CD14-positive monocyte (primary cell): ENCODE data around the gene METTL16. TPM values are rescaled to one million over a fixed set of nuclear protein-coding genes. Genes with fewer than 3 reads are reported as not detected.

ENCODE experiments used
- DNase-seq, 3 donors: peaks; one replicate each; pipeline ENCODE4 v3.0.0-alpha.2; 2011 to 2022
- H2AFZ ChIP-seq: 2 replicates; pipeline ENCODE4 v1.6.0; 2012; ENCODE audit warnings: mild to moderate bottlenecking, low read depth, low read length, inconsistent platforms; ENCODE audit not compliant: insufficient read depth, poor library complexity, severe bottlenecking
- H3K27ac ChIP-seq, 2 donors: 1 replicate in 1 of 2; 2 replicates in 1 of 2; pipeline ENCODE4 v1.5.1; 2012 to 2013; ENCODE audit warnings: low read length in 2 of 2, control low read depth in 1 of 2, inconsistent platforms in 1 of 2, low read depth in 1 of 2, mild to moderate bottlenecking in 1 of 2
- H3K27me3 ChIP-seq, 2 donors: one replicate each; pipeline versions ENCODE4 v1.6.0 to v1.6.1; 2011 to 2013; ENCODE audit warnings: low read length in 2 of 2; ENCODE audit not compliant: control insufficient read depth in 2 of 2, insufficient read depth in 2 of 2
- H3K36me3 ChIP-seq, 2 donors: replicated peaks in 1 of 2; 1 replicate in 1 of 2; 2 replicates in 1 of 2; pipeline versions ENCODE4 v1.5.1 to v1.6.1; 2012 to 2013; ENCODE audit warnings: low read length in 2 of 2, control low read depth in 1 of 2, inconsistent platforms in 1 of 2, mild to moderate bottlenecking in 1 of 2; ENCODE audit not compliant: insufficient read depth in 2 of 2, control insufficient read depth in 1 of 2
- H3K4me1 ChIP-seq, 2 donors: 1 replicate in 1 of 2; 2 replicates in 1 of 2; pipeline versions ENCODE4 v1.5.1 to v1.6.1; 2012 to 2013; ENCODE audit warnings: low read length in 2 of 2, control low read depth in 1 of 2, inconsistent platforms in 1 of 2, mild to moderate bottlenecking in 1 of 2, moderate library complexity in 1 of 2; ENCODE audit not compliant: insufficient read depth in 2 of 2, control insufficient read depth in 1 of 2
- H3K4me2 ChIP-seq: replicated peaks from 2 replicates; pipeline ENCODE3; 2012; ENCODE audit warnings: low read length, moderate library complexity, mild to moderate bottlenecking; ENCODE audit not compliant: poor library complexity, severe bottlenecking; ENCODE audit errors: extremely low read depth
- H3K4me3 ChIP-seq, 3 experiments: fragments of 200-600 bp in 1 of 3; sonication (generic) in 1 of 3; replicated peaks in 1 of 3; 1 replicate in 2 of 3; 2 replicates in 1 of 3; pipeline ENCODE4 v1.5.1; 2011 to 2013; ENCODE audit warnings: low read length in 3 of 3, mild to moderate bottlenecking in 3 of 3, control low read depth in 2 of 3, low read depth in 2 of 3, inconsistent platforms in 1 of 3, moderate library complexity in 1 of 3
- H3K79me2 ChIP-seq: 2 replicates; pipeline ENCODE4 v1.6.0; 2012; ENCODE audit warnings: mild to moderate bottlenecking, control low read depth, inconsistent platforms, low read length, moderate library complexity; ENCODE audit not compliant: insufficient read depth
- H3K9ac ChIP-seq: 2 replicates; pipeline ENCODE4 v1.6.0; 2017; ENCODE audit warnings: low read length, mild to moderate bottlenecking; ENCODE audit not compliant: insufficient read depth, poor library complexity, severe bottlenecking
- H3K9me3 ChIP-seq, 2 donors: replicated peaks in 1 of 2; 1 replicate in 1 of 2; 2 replicates in 1 of 2; pipeline versions ENCODE4 v1.5.1 to v1.6.1; 2012 to 2013; ENCODE audit warnings: low read length in 2 of 2, control low read depth in 1 of 2; ENCODE audit not compliant: control insufficient read depth in 1 of 2, insufficient read depth in 1 of 2
- H4K20me1 ChIP-seq: 2 replicates; pipeline ENCODE4 v1.6.0; 2012; ENCODE audit warnings: mild to moderate bottlenecking, low read length, control low read depth, moderate library complexity; ENCODE audit not compliant: insufficient read depth
- H3K27ac Mint-ChIP-seq, 7 donors: one replicate each; pipeline ENCODE4 v1.8.0; 2020; ENCODE audit warnings: mild to moderate bottlenecking in 7 of 7, mixed read lengths in 7 of 7, moderate library complexity in 6 of 7, inconsistent platforms in 2 of 7
- H3K27me3 Mint-ChIP-seq, 3 donors: one replicate each; pipeline ENCODE4 v1.8.0; 2021 to 2022; ENCODE audit warnings: low read depth in 3 of 3, mild to moderate bottlenecking in 3 of 3, mixed read lengths in 3 of 3, moderate library complexity in 3 of 3, inconsistent platforms in 1 of 3
- H3K36me3 Mint-ChIP-seq, 2 donors: one replicate each; pipeline ENCODE4 v1.8.0; 2020; ENCODE audit warnings: mixed read lengths in 2 of 2, inconsistent platforms in 1 of 2, mild to moderate bottlenecking in 1 of 2
- H3K4me1 Mint-ChIP-seq: one replicate; pipeline ENCODE4 v1.8.0; 2020; ENCODE audit warnings: mild to moderate bottlenecking, mixed read lengths
- H3K4me3 Mint-ChIP-seq, 2 donors: one replicate each; pipeline ENCODE4 v1.8.0; 2020; ENCODE audit warnings: mild to moderate bottlenecking in 2 of 2, mixed read lengths in 2 of 2, moderate library complexity in 1 of 2
- H3K9me3 Mint-ChIP-seq, 7 donors: one replicate each; pipeline ENCODE4 v1.8.0; 2020 to 2022; ENCODE audit warnings: mixed read lengths in 7 of 7, mild to moderate bottlenecking in 6 of 7, moderate library complexity in 6 of 7, inconsistent platforms in 2 of 7
- CTCF ChIP-seq: fragments of 200-600 bp; IDR thresholded peaks from one replicate; pipeline ENCODE4 v1.8.0; 2022; ENCODE audit warnings: antibody characterized with exemption, mild to moderate bottlenecking
- WGBS: methylation state at CpG from one replicate; pipeline ENCODE4 v1.1.5; 2013; ENCODE audit warnings: missing lambda C conversion rate; ENCODE audit not compliant: insufficient coverage; 5-methylcytosine and 5-hydroxymethylcytosine counted together
- intact Hi-C, 2 donors: fragments of 100-400 bp; cut with micrococcal nuclease; formaldehyde crosslinking; loops; one replicate each; pipeline versions ENCODE4 v1.15.0 to v1.15.1; 2023
- polyA plus RNA-seq, 3 donors: library from polyadenylated mRNA; depleted of rRNA in 1 of 3; unstranded in 2 of 3; stranded (reverse) in 1 of 3; fragments of 300-500 nt in 2 of 3; fragments of >200 nt in 1 of 3; fragmentation: Illumina TruSeq in 2 of 3; gene quantifications; 1 replicate in 2 of 3; 2 replicates in 1 of 3; pipeline ENCODE4 v1.2.3, GENCODE V29; 2012 to 2021

Gene METTL16
- polyA plus RNA-seq, 3 donors, result 3.0 to 8.0 (median 4.7) TPM

- peak; percentile 14 to 32 (median 16) for DNase-seq
- peaks cover 41 to 47% of the 10 kb centered on the region in 2 donors for H3K36me3 Mint-ChIP-seq
- H4K20me1 ChIP-seq, result no peaks in the 10 kb centered on the region
- peak overlapping the region in 1 of 2 donors; percentile 60 for H3K27ac ChIP-seq
- no peak overlapping the region for H3K4me3 ChIP-seq
- H2AFZ ChIP-seq, result no peak overlapping the region
- H3K27me3 Mint-ChIP-seq, result no peaks in the 10 kb centered on the region
- H3K27me3 ChIP-seq, result no peaks in the 10 kb centered on the region
- no peak for TF ChIP-seq CTCF
- peak overlapping the region in 1 of 7 donors; percentile 43 for H3K27ac Mint-ChIP-seq
- no peak overlapping the region for H3K9ac ChIP-seq
- H3K36me3 ChIP-seq, result peaks cover 30 to 41% of the 10 kb centered on the region in 2 donors
- H3K4me1 Mint-ChIP-seq, result peaks cover 20% of the 10 kb centered on the region
- H3K9me3 Mint-ChIP-seq, result no peaks in the 10 kb centered on the region
- intact Hi-C loops, result no loop called here
- peaks cover 27% of the 10 kb centered on the region for H3K79me2 ChIP-seq
- 13% methylated on average over 1 of the region's 3 CpGs for WGBS
- H3K4me3 Mint-ChIP-seq, result no peak overlapping the region
- no peaks in the 10 kb centered on the region for H3K9me3 ChIP-seq
- H3K4me2 ChIP-seq, result no peak overlapping the region
- H3K4me1 ChIP-seq, result peaks cover 8 to 17% of the 10 kb centered on the region in 2 donors
Observed at GRCh38 chr17:2478458-2478857, 33.2 kb downstream of the METTL16 start.

GRCh38 chr17:2475056-2475455 lies 36.6 kb downstream of the METTL16 start:
- no peak overlapping the region for H3K9ac ChIP-seq
- H3K79me2 ChIP-seq, result no peaks in the 10 kb centered on the region
- no peak for DNase-seq
- Mint-ChIP-seq H3K27ac (no peak overlapping the region), H3K27me3 (no peaks in the 10 kb centered on the region), H3K9me3 (no peaks in the 10 kb centered on the region), H3K36me3 (peaks cover 58 to 78% of the 10 kb centered on the region in 2 donors), H3K4me1 (peaks cover 16% of the 10 kb centered on the region), H3K4me3 (no peak overlapping the region)
- H3K27me3 ChIP-seq, result no peaks in the 10 kb centered on the region
- H3K9me3 ChIP-seq, result no peaks in the 10 kb centered on the region
- peaks cover 51 to 71% of the 10 kb centered on the region in 2 donors for H3K36me3 ChIP-seq
- TF ChIP-seq CTCF, result no peak
- 93% methylated on average over 8 of the region's 14 CpGs for WGBS
- H4K20me1 ChIP-seq, result no peaks in the 10 kb centered on the region
- H3K27ac ChIP-seq, result no peak overlapping the region
- no peak overlapping the region for H2AFZ ChIP-seq
- peaks cover 8 to 17% of the 10 kb centered on the region in 2 donors for H3K4me1 ChIP-seq
- H3K4me3 ChIP-seq, result no peak overlapping the region
- intact Hi-C loops, result no loop called here
- H3K4me2 ChIP-seq, result no peak overlapping the region
